HepG2 (cell line): ENCODE results near the gene BST1. TPM values are rescaled to one million over a fixed set of nuclear protein-coding genes. Genes with fewer than 3 reads are reported as not detected.

Experiments
- FLYWCH1 ChIP-seq: sonication (generic); formaldehyde crosslinking; IDR thresholded peaks from 2 replicates; pipeline ENCODE4 v1.8.1; 2023; ENCODE audit warnings: mild to moderate bottlenecking, missing genetic modification reagents
- MEF2D ChIP-seq: sonication (generic); formaldehyde crosslinking; IDR thresholded peaks from 2 replicates; pipeline ENCODE4 v1.5.1; 2020; ENCODE audit warnings: mild to moderate bottlenecking, missing genetic modification reagents
- NR2F2 ChIP-seq: IDR thresholded peaks from 2 replicates; pipeline ENCODE4 v1.6.1; 2012; ENCODE audit warnings: low read depth, inconsistent platforms, borderline replicate concordance
- ZBED4 ChIP-seq: sonication (generic); formaldehyde crosslinking; IDR thresholded peaks from 2 replicates; pipeline ENCODE4 v1.4.0; 2020; ENCODE audit warnings: missing genetic modification reagents, borderline replicate concordance
- ZHX2 ChIP-seq, 2 experiments: sonication (generic) in 1 of 2; formaldehyde crosslinking in 1 of 2; IDR thresholded peaks; 2 replicates each; pipeline versions ENCODE4 v1.6.1 to v1.9.0; 2014 to 2022; ENCODE audit warnings: antibody characterized with exemption in 1 of 2, borderline replicate concordance in 1 of 2, inconsistent platforms in 1 of 2, low read depth in 1 of 2, missing genetic modification reagents in 1 of 2
- ZNF17 ChIP-seq: sonication (generic); formaldehyde crosslinking; IDR thresholded peaks from 2 replicates; pipeline ENCODE4 v1.5.0; 2020; ENCODE audit warnings: mild to moderate bottlenecking, missing genetic modification reagents
- ZNF512 ChIP-seq: sonication (generic); formaldehyde crosslinking; IDR thresholded peaks from 2 replicates; pipeline ENCODE4 v1.4.0; 2020; ENCODE audit warnings: mild to moderate bottlenecking, missing genetic modification reagents
- ZNF567 ChIP-seq: sonication (generic); formaldehyde crosslinking; IDR thresholded peaks from 2 replicates; pipeline ENCODE4 v1.8.1; 2023; ENCODE audit warnings: mild to moderate bottlenecking, missing genetic modification reagents, borderline replicate concordance
- ZNF737 ChIP-seq: sonication (generic); formaldehyde crosslinking; IDR thresholded peaks from 2 replicates; pipeline ENCODE4 v1.5.0; 2020; ENCODE audit warnings: missing genetic modification reagents, mild to moderate bottlenecking, borderline replicate concordance
- ZNF75D ChIP-seq: sonication (generic); formaldehyde crosslinking; IDR thresholded peaks from 2 replicates; pipeline ENCODE4 v1.8.1; 2023; ENCODE audit warnings: missing genetic modification reagents, mild to moderate bottlenecking, borderline replicate concordance
- ZSCAN9 ChIP-seq: IDR thresholded peaks from 2 replicates; pipeline ENCODE4 v1.6.1; 2016; ENCODE audit warnings: borderline replicate concordance
- polyA plus RNA-seq, 8 experiments: library from polyadenylated mRNA; depleted of rRNA in 3 of 8; stranded (reverse) in 7 of 8; unstranded in 1 of 8; fragments of >200 nt; fragmentation: Illumina TruSeq in 4 of 8; extraction: Trizol in 4 of 8; gene quantifications; 2 replicates each; pipeline versions ENCODE4 v1.2.1 to v1.2.3, GENCODE V29; 2011 to 2016; ENCODE audit warnings: low read depth in 4 of 8, missing spikeins in 1 of 8, mixed read lengths in 1 of 8; ENCODE audit not compliant: insufficient read depth in 1 of 8
- total RNA-seq, 5 experiments: library from RNA; depleted of rRNA; stranded (reverse); fragments of >200 nt; fragmentation: Illumina TruSeq; extraction: Trizol; gene quantifications; 2 replicates each; pipeline ENCODE4 v1.2.3, GENCODE V29; 2016; ENCODE audit warnings: low read depth in 1 of 5

The BST1 gene
- total and polyA plus RNA-seq, 2 of the 13 experiments (the other 11 are each of a cell fraction or from before 2014, with no cell fraction given), result 0.09 to 0.49 TPM

GRCh38 chr4:15655223-15656037, 47.4 kb upstream of the BST1 start, which contains the start of gene FBXL5 (continued):
- TF ChIP-seq ZNF75D (CRISPR knock-in tag) (no peak), FLYWCH1 (CRISPR knock-in tag) (no peak), ZHX2 (IDR thresholded peaks at IDR 0.05; ENCODE audit: low read depth) (peak; percentile 45; the same call in 1 of the 2 replicates), ZHX2 (CRISPR knock-in tag; IDR thresholded peaks at IDR 0.05; ENCODE audit: borderline replicate concordance) (no peak), MEF2D (CRISPR knock-in tag) (peak; percentile 59; the same call in 1 of the 2 replicates), ZBED4 (CRISPR knock-in tag) (no peak), ZNF737 (CRISPR knock-in tag) (0 out of 2 replicates have a peak, but pooled peaks have one; percentile 35), ZNF17 (CRISPR knock-in tag) (no peak), ZNF567 (CRISPR knock-in tag) (no peak), NR2F2 (no peak), ZSCAN9 (CRISPR knock-in tag) (no peak; the same call in 1 of the 2 replicates), ZNF512 (CRISPR knock-in tag) (no peak)
